ENCODE measurements around the gene CAMK2A. TPM values are rescaled to one million over a fixed set of nuclear protein-coding genes. Genes with fewer than 3 reads are reported as not detected.

Gene CAMK2A
- total RNA-seq, 1 donor from 2014 or later, result 1.2 TPM

GRCh38 chr5:150186137-150186536 is 103.4 kb downstream of the CAMK2A start:
- DNase-seq (ENCODE audit: low read depth), result no peak
- peaks cover 3% of the 10 kb centered on the region for H3K4me1 Mint-ChIP-seq (ENCODE audit: low read depth, unreplicated experiment)
- H3K9ac ChIP-seq (ENCODE audit: low read length), result no peak overlapping the region
- H3K4me2 ChIP-seq (ENCODE audit: low read length), result no peak overlapping the region
- no peak overlapping the region for H3K4me3 Mint-ChIP-seq (ENCODE audit: unreplicated experiment)
- peaks cover 2% of the 10 kb centered on the region for H3K36me3 Mint-ChIP-seq (ENCODE audit: low read depth, unreplicated experiment)
- H3K79me2 ChIP-seq (ENCODE audit: insufficient read depth, low read length), result no peaks in the 10 kb centered on the region
- TF ChIP-seq CTCF (IDR thresholded peaks at IDR 0.05; ENCODE audit: insufficient read depth, low read depth, low read length) (no peak), EZH2 (IDR thresholded peaks at IDR 0.05; ENCODE audit: insufficient read depth, low read length) (no peak)
- H4K20me1 ChIP-seq (ENCODE audit: insufficient read depth, low read length), result no peaks in the 10 kb centered on the region
- peaks cover 43% of the 10 kb centered on the region for H3K27me3 ChIP-seq (ENCODE audit: insufficient read depth, low read length)
- H3K27me3 Mint-ChIP-seq (ENCODE audit: low read depth, unreplicated experiment), result peaks cover 78% of the 10 kb centered on the region
- H3K4me1 ChIP-seq (ENCODE audit: insufficient read depth, low read length), result peaks cover 5% of the 10 kb centered on the region
- no peak overlapping the region for H3K4me3 ChIP-seq (ENCODE audit: insufficient read depth, low read depth, low read length)
- H2AFZ ChIP-seq (ENCODE audit: low read depth, low read length), result no peak overlapping the region
- H3K9me3 ChIP-seq (ENCODE audit: insufficient read depth, low read depth, low read length), result no peaks in the 10 kb centered on the region
- no peak overlapping the region for H3K27ac Mint-ChIP-seq (ENCODE audit: unreplicated experiment)
- H3K36me3 ChIP-seq (ENCODE audit: insufficient read depth, low read length), result no peaks in the 10 kb centered on the region
- no peak overlapping the region for H3K27ac ChIP-seq (ENCODE audit: low read depth, low read length)
- FAIRE-seq, result no peak
- no peaks in the 10 kb centered on the region for H3K9me3 Mint-ChIP-seq (ENCODE audit: unreplicated experiment)

- Histone ChIP-seq H2AFZ (ENCODE audit: low read depth, low read length) (no peak overlapping the region), H3K4me1 (ENCODE audit: insufficient read depth, low read length) (peaks cover 11% of the 10 kb centered on the region), H3K27ac (ENCODE audit: low read depth, low read length) (no peak overlapping the region), H3K4me3 (ENCODE audit: insufficient read depth, low read depth, low read length) (no peak overlapping the region), H3K79me2 (ENCODE audit: insufficient read depth, low read length) (no peaks in the 10 kb centered on the region), H3K9me3 (ENCODE audit: insufficient read depth, low read depth, low read length) (no peaks in the 10 kb centered on the region), H3K9ac (ENCODE audit: low read length) (no peak overlapping the region), H3K36me3 (ENCODE audit: insufficient read depth, low read length) (no peaks in the 10 kb centered on the region), H3K27me3 (ENCODE audit: insufficient read depth, low read length) (peaks cover 34% of the 10 kb centered on the region), H4K20me1 (ENCODE audit: insufficient read depth, low read length) (no peaks in the 10 kb centered on the region), H3K4me2 (ENCODE audit: low read length) (no peak overlapping the region)
- Mint-ChIP-seq H3K27me3 (ENCODE audit: low read depth, unreplicated experiment) (peaks cover 75% of the 10 kb centered on the region), H3K4me1 (ENCODE audit: low read depth, unreplicated experiment) (peaks cover 10% of the 10 kb centered on the region), H3K36me3 (ENCODE audit: low read depth, unreplicated experiment) (peaks cover 2% of the 10 kb centered on the region), H3K27ac (ENCODE audit: unreplicated experiment) (no peak overlapping the region), H3K9me3 (ENCODE audit: unreplicated experiment) (no peaks in the 10 kb centered on the region), H3K4me3 (ENCODE audit: unreplicated experiment) (no peak overlapping the region)
- TF ChIP-seq EZH2 (IDR thresholded peaks at IDR 0.05; ENCODE audit: insufficient read depth, low read length), result no peak
- no peak for TF ChIP-seq CTCF (IDR thresholded peaks at IDR 0.05; ENCODE audit: insufficient read depth, low read depth, low read length)
- no peak for FAIRE-seq
- DNase-seq (ENCODE audit: low read depth), result no peak
Measured at GRCh38 chr5:150184990-150185912, 104.3 kb downstream of the CAMK2A start.

GRCh38 chr5:150184006-150184405 is 105.6 kb downstream of the CAMK2A start:
- DNase-seq (ENCODE audit: low read depth), result no peak
- Histone ChIP-seq H3K9me3 (ENCODE audit: insufficient read depth, low read depth, low read length) (no peaks in the 10 kb centered on the region), H3K9ac (ENCODE audit: low read length) (no peak overlapping the region), H2AFZ (ENCODE audit: low read depth, low read length) (no peak overlapping the region), H3K27me3 (ENCODE audit: insufficient read depth, low read length) (peaks cover 22% of the 10 kb centered on the region), H3K36me3 (ENCODE audit: insufficient read depth, low read length) (no peaks in the 10 kb centered on the region), H4K20me1 (ENCODE audit: insufficient read depth, low read length) (no peaks in the 10 kb centered on the region), H3K27ac (ENCODE audit: low read depth, low read length) (no peak overlapping the region), H3K4me2 (ENCODE audit: low read length) (no peak overlapping the region), H3K4me1 (ENCODE audit: insufficient read depth, low read length) (peaks cover 9% of the 10 kb centered on the region), H3K4me3 (ENCODE audit: insufficient read depth, low read depth, low read length) (no peak overlapping the region), H3K79me2 (ENCODE audit: insufficient read depth, low read length) (no peaks in the 10 kb centered on the region)
- Mint-ChIP-seq H3K27ac (ENCODE audit: unreplicated experiment) (no peak overlapping the region), H3K27me3 (ENCODE audit: low read depth, unreplicated experiment) (peaks cover 68% of the 10 kb centered on the region), H3K4me1 (ENCODE audit: low read depth, unreplicated experiment) (peaks cover 10% of the 10 kb centered on the region), H3K36me3 (ENCODE audit: low read depth, unreplicated experiment) (peaks cover 2% of the 10 kb centered on the region), H3K4me3 (ENCODE audit: unreplicated experiment) (no peak overlapping the region), H3K9me3 (ENCODE audit: unreplicated experiment) (no peaks in the 10 kb centered on the region)
- no peak for TF ChIP-seq CTCF (IDR thresholded peaks at IDR 0.05; ENCODE audit: insufficient read depth, low read depth, low read length)
- no peak for TF ChIP-seq EZH2 (IDR thresholded peaks at IDR 0.05; ENCODE audit: insufficient read depth, low read length)
- no peak for FAIRE-seq
